PC-9 (cell line): ENCODE measurements around the gene SLC25A41.

Experiments
- EZH2 ChIP-seq: fragments of 200-600 bp; sonication (generic); IDR thresholded peaks from 2 replicates; pipeline ENCODE4 v1.8.0; 2017; ENCODE audit warnings: antibody characterized with exemption, low read depth
- TF ChIP-seq, protein P1 (sequence below): fragments of 200-600 bp; sonication (generic); conservative IDR thresholded peaks from 2 replicates; pipeline ENCODE4 v1.6.1; 2017; ENCODE audit warnings: mixed run types, antibody characterized with exemption, mild to moderate bottlenecking, moderate library complexity

DNA sequence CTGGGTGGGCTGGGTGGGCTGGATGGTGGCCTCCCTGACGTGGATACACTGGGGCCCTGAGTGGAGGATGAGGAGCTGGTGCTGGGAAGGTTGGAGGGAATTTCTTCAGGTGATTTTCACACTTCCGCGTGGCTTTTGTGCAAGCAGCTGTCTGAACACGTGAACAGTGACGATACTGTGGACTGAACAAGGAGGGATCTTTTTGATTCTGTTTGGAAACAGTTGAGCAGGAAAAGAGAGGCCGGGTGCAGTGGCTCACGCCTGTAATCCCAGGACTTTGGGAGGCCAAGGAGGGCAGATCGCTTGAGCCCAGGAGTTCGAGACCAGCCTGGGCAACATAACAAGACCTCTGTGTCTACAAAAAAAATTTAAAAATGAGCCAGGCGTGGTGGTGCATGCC, 31.5 kb downstream of the SLC25A41 start:
- TF ChIP-seq, protein P1, sequence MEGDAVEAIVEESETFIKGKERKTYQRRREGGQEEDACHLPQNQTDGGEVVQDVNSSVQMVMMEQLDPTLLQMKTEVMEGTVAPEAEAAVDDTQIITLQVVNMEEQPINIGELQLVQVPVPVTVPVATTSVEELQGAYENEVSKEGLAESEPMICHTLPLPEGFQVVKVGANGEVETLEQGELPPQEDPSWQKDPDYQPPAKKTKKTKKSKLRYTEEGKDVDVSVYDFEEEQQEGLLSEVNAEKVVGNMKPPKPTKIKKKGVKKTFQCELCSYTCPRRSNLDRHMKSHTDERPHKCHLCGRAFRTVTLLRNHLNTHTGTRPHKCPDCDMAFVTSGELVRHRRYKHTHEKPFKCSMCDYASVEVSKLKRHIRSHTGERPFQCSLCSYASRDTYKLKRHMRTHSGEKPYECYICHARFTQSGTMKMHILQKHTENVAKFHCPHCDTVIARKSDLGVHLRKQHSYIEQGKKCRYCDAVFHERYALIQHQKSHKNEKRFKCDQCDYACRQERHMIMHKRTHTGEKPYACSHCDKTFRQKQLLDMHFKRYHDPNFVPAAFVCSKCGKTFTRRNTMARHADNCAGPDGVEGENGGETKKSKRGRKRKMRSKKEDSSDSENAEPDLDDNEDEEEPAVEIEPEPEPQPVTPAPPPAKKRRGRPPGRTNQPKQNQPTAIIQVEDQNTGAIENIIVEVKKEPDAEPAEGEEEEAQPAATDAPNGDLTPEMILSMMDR: no peak
- no peak for TF ChIP-seq EZH2
